HCT116 (cell line): ENCODE data around the gene ST7. TPM values are rescaled to one million over a fixed set of nuclear protein-coding genes. Genes with fewer than 3 reads are reported as not detected.

Experiments used
- ATAC-seq: fragments of 200-7000 bp; cut with Tn5 transposase; 2 replicates; pipeline ENCODE4 v1.9.1; 2020; ENCODE audit warnings: mild to moderate bottlenecking, moderate library complexity
- BruUV-seq: library from RNA; stranded (reverse); fragments of 400-500 nt; replicated peaks from 2 replicates; lab custom pipeline; 2021; lab: Mats Ljungman, UMichigan
- CTCF ChIA-PET: fragments of 300-600 bp; sonication (Branson Sonifier 250); formaldehyde crosslinking; loops from one replicate; lab custom pipeline; 2021; ENCODE audit warnings: antibody characterized with exemption; lab: Charles Lee
- POLR2A ChIA-PET: fragments of 300-600, 350-600 bp; sonication (Branson Sonifier 250); formaldehyde crosslinking; loops from one replicate; lab custom pipeline; 2021; ENCODE audit warnings: antibody characterized with exemption; lab: Charles Lee
- RAD21 ChIA-PET, 2 experiments: fragments of 300-600 bp; sonication (Branson Sonifier 250); formaldehyde crosslinking; loops; one replicate each; lab custom pipeline; 2023; ENCODE audit warnings: low total read pairs in 2 of 2; ENCODE audit not compliant: uncharacterized antibody in 2 of 2, unreplicated experiment in 2 of 2, low non-redundant PET in 1 of 2; lab: Charles Lee
- DNase-seq: peaks from one replicate; pipeline ENCODE4 v3.0.0-alpha.2; 2010; ENCODE audit warnings: low read depth, low spot score
- H2AFZ ChIP-seq: fragments of 200-600 bp; shearing (Covaris generic), sonication (generic); 2 replicates; pipeline ENCODE4 v1.6.1; 2017; ENCODE audit warnings: low read depth, mixed run types, mixed read lengths, antibody characterized with exemption, low read length; ENCODE audit not compliant: poor library complexity, severe bottlenecking
- H3K27ac ChIP-seq: 2 replicates; pipeline ENCODE4 v1.5.1; 2012; ENCODE audit warnings: low read depth, low read length
- H3K27me3 ChIP-seq: fragments of 200-600 bp; sonication (generic); 2 replicates; pipeline ENCODE4 v1.6.1; 2016; ENCODE audit warnings: mixed run types, low read length, mixed read lengths; ENCODE audit not compliant: insufficient read depth
- H3K36me3 ChIP-seq, 2 experiments: fragments of 200-500 bp in 1 of 2; fragments of 200-600 bp in 1 of 2; sonication (Bioruptor generic) in 1 of 2; sonication (generic) in 1 of 2; 2 replicates each; pipeline versions ENCODE4 v1.5.1 to v1.6.1; 2014 to 2016; ENCODE audit warnings: low read length in 2 of 2, inconsistent platforms in 1 of 2, mixed read lengths in 1 of 2, mixed run types in 1 of 2; ENCODE audit not compliant: insufficient read depth in 2 of 2, control insufficient read depth in 1 of 2
- H3K4me1 ChIP-seq, 2 experiments: fragments of 200-600 bp in 1 of 2; sonication (generic) in 1 of 2; 2 replicates each; pipeline versions ENCODE4 v1.5.1 to v1.6.1; 2012 to 2017; ENCODE audit warnings: low read length in 2 of 2, inconsistent platforms in 1 of 2, mild to moderate bottlenecking in 1 of 2, mixed read lengths in 1 of 2, mixed run types in 1 of 2, moderate library complexity in 1 of 2; ENCODE audit not compliant: insufficient read depth in 2 of 2, control insufficient read depth in 1 of 2
- H3K4me2 ChIP-seq: fragments of 200-600 bp; sonication (generic); 2 replicates; pipeline ENCODE4 v1.6.1; 2017; ENCODE audit warnings: mixed run types, low read length, mixed read lengths
- H3K4me3 ChIP-seq, 2 experiments: fragments of 200-600 bp in 1 of 2; sonication (generic) in 1 of 2; replicated peaks in 1 of 2; 2 replicates each; pipeline ENCODE4 v1.5.1; 2011 to 2016; ENCODE audit warnings: low read length in 2 of 2, control low read depth in 1 of 2, low read depth in 1 of 2, mild to moderate bottlenecking in 1 of 2, mixed read lengths in 1 of 2, mixed run types in 1 of 2
- H3K79me2 ChIP-seq: fragments of 200-600 bp; sonication (generic); 2 replicates; pipeline ENCODE4 v1.6.1; 2017; ENCODE audit warnings: mild to moderate bottlenecking, mixed run types, low read length, moderate library complexity, mixed read lengths; ENCODE audit not compliant: insufficient read depth
- H3K9ac ChIP-seq: fragments of 200-600 bp; sonication (generic); 2 replicates; pipeline ENCODE4 v1.6.1; 2016; ENCODE audit warnings: low read length, mixed read lengths
- H3K9me2 ChIP-seq: fragments of 200-600 bp; sonication (generic), shearing (Covaris generic); 2 replicates; pipeline ENCODE4 v1.6.1; 2017; ENCODE audit warnings: mixed run types, mild to moderate bottlenecking, moderate library complexity; ENCODE audit not compliant: insufficient read depth
- H3K9me3 ChIP-seq, 2 experiments: fragments of 200-500 bp in 1 of 2; fragments of 200-600 bp in 1 of 2; sonication (Bioruptor generic) in 1 of 2; sonication (generic) in 1 of 2; 2 replicates each; pipeline ENCODE4 v1.6.1; 2014 to 2017; ENCODE audit warnings: low read length in 2 of 2, mixed read lengths in 2 of 2, inconsistent platforms in 1 of 2, low read depth in 1 of 2, mild to moderate bottlenecking in 1 of 2, mixed run types in 1 of 2, moderate library complexity in 1 of 2; ENCODE audit not compliant: control insufficient read depth in 1 of 2, insufficient read depth in 1 of 2
- H4K20me1 ChIP-seq: fragments of 200-600 bp; sonication (generic), shearing (Covaris generic); 2 replicates; pipeline ENCODE4 v1.6.1; 2017; ENCODE audit warnings: mixed run types, mild to moderate bottlenecking, moderate library complexity; ENCODE audit not compliant: insufficient read depth
- ATF3 ChIP-seq: IDR thresholded peaks from 2 replicates; pipeline ENCODE4 v1.6.1; 2012
- CBX3 ChIP-seq: IDR thresholded peaks from 2 replicates; pipeline ENCODE4 v1.6.1; 2012; ENCODE audit warnings: low read depth
- EGR1 ChIP-seq: IDR thresholded peaks from 2 replicates; pipeline ENCODE4 v1.6.1; 2012; ENCODE audit warnings: low read depth
- ELF1 ChIP-seq: IDR thresholded peaks from 2 replicates; pipeline ENCODE4 v1.6.1; 2012; ENCODE audit warnings: low read depth, borderline replicate concordance
- EZH2 ChIP-seq: fragments of 200-600 bp; sonication (generic); IDR thresholded peaks from 2 replicates; pipeline ENCODE4 v1.6.1; 2017; ENCODE audit warnings: antibody characterized with exemption, mixed run types
- EZH2phosphoT487 ChIP-seq: fragments of 200-600 bp; IDR thresholded peaks from 2 replicates; pipeline ENCODE4 v1.6.1; 2018; ENCODE audit warnings: antibody characterized with exemption, borderline replicate concordance
- FOSL1 ChIP-seq: IDR thresholded peaks from 2 replicates; pipeline ENCODE4 v1.6.1; 2012; ENCODE audit warnings: low read depth
- JUND ChIP-seq: IDR thresholded peaks from 2 replicates; pipeline ENCODE4 v1.6.1; 2012
- POLR2A ChIP-seq: IDR thresholded peaks from 2 replicates; pipeline ENCODE4 v1.7.0; 2011; ENCODE audit warnings: borderline replicate concordance; ENCODE audit not compliant: insufficient read depth, insufficient read length; ENCODE audit errors: extremely low read depth
- POLR2AphosphoS5 ChIP-seq: IDR thresholded peaks from 2 replicates; pipeline ENCODE4 v1.6.1; 2011; ENCODE audit warnings: mild to moderate bottlenecking, low read depth, low read length, moderate library complexity
- RAD21 ChIP-seq: IDR thresholded peaks from 2 replicates; pipeline ENCODE4 v1.6.1; 2012; ENCODE audit warnings: low read depth, mild to moderate bottlenecking
- SIN3A ChIP-seq: IDR thresholded peaks from 2 replicates; pipeline ENCODE4 v1.6.1; 2012; ENCODE audit warnings: low read depth
- SP1 ChIP-seq: IDR thresholded peaks from 2 replicates; pipeline ENCODE4 v1.6.1; 2012; ENCODE audit warnings: low read depth
- SRF ChIP-seq: IDR thresholded peaks from 2 replicates; pipeline ENCODE4 v1.6.1; 2012; ENCODE audit warnings: low read depth
- TCF7L2 ChIP-seq: IDR thresholded peaks from 2 replicates; pipeline ENCODE4 v1.7.0; 2011; ENCODE audit warnings: borderline replicate concordance, inconsistent platforms; ENCODE audit not compliant: insufficient read depth, insufficient read length; ENCODE audit errors: extremely low read depth
- ZBTB33 ChIP-seq: IDR thresholded peaks from 2 replicates; pipeline ENCODE4 v1.6.1; 2011; ENCODE audit warnings: mild to moderate bottlenecking, low read length, moderate library complexity; ENCODE audit not compliant: insufficient replicate concordance; ENCODE audit errors: extremely low read depth
- ZFX ChIP-seq: fragments of 450-650 bp; IDR thresholded peaks from 2 replicates; pipeline ENCODE4 v1.6.1; 2017
- ZNF274 ChIP-seq: fragments of 200-500 bp; sonication (Bioruptor generic); IDR thresholded peaks from 2 replicates; pipeline ENCODE4 v1.6.1; 2014; ENCODE audit warnings: mild to moderate bottlenecking, low read depth, low read length, inconsistent platforms
- intact Hi-C: fragments of 100-400 bp; cut with micrococcal nuclease; formaldehyde crosslinking; loops from 2 replicates; pipeline ENCODE4 v1.10.0; 2022
- total RNA-seq: library from RNA; stranded (reverse); gene quantifications from one replicate; pipeline ENCODE4 v1.2.1, GENCODE V29; 2021; ENCODE audit not compliant: unreplicated experiment

ST7 gene
- total RNA-seq, 1 experiment from 2014 or later = 12.6 TPM

GRCh38 chr7:116986611-116987565 lies 33.6 kb downstream of the ST7 start:
- ATAC-seq = no peak
- BruUV-seq = no TSS peak
- ChIA-PET RAD21 (no interaction called here), CTCF (interaction anchor here (1.1 to 1.7 kb wide), 2 partner anchors 9 to 133 kb away, joined by 3 to 4 read pairs; no protein-coding TSS in a partner anchor), POLR2A (no interaction called here)
- Histone ChIP-seq H3K9ac (no peak overlapping the region), H3K9me2 (no peaks in the 10 kb centered on the region), H3K36me3 (no peaks in the 10 kb centered on the region), H3K4me3 (no peak overlapping the region), H3K9me3 (no peaks in the 10 kb centered on the region), H3K27me3 (no peaks in the 10 kb centered on the region), H3K4me1 (peaks cover 0 to 10% of the 10 kb centered on the region in 2 experiments; a peak in 1 of 4 replicates), H3K27ac (no peak overlapping the region), H2AFZ (no peak overlapping the region), H4K20me1 (no peaks in the 10 kb centered on the region), H3K79me2 (peaks cover 4% of the 10 kb centered on the region; the same call in 1 of the 2 replicates), H3K4me2 (no peak overlapping the region)
- TF ChIP-seq ELF1 (no peak), POLR2A (no peak), ATF3 (no peak), ZFX (no peak), CBX3 (no peak), JUND (no peak), FOSL1 (no peak), ZNF274 (no peak), EGR1 (no peak), SIN3A (no peak), EZH2phosphoT487 (no peak), TCF7L2 (no peak), EZH2 (no peak), SP1 (no peak), SRF (no peak), POLR2AphosphoS5 (no peak), RAD21 (no peak), ZBTB33 (no peak)
- intact Hi-C loops = no loop called here
- DNase-seq = no peak
